H9 (cell line): ENCODE results near the gene PLD5. TPM values are rescaled to one million over a fixed set of nuclear protein-coding genes. Genes with fewer than 3 reads are reported as not detected.

Source experiments
- DNase-seq: peaks from one replicate; pipeline ENCODE4 v3.0.0-alpha.2; 2017
- H2AFZ ChIP-seq: one replicate; pipeline ENCODE4 v1.6.1; 2013; ENCODE audit warnings: mild to moderate bottlenecking, low read length, control low read depth, moderate library complexity
- H2AK5ac ChIP-seq: 2 replicates; pipeline ENCODE4 v1.6.1; 2013; ENCODE audit warnings: low read length, control low read depth, mixed read lengths; ENCODE audit not compliant: insufficient read length
- H2BK120ac ChIP-seq: one replicate; pipeline ENCODE4 v1.6.1; 2013; ENCODE audit warnings: low read depth, mild to moderate bottlenecking, low read length, control low read depth, inconsistent platforms; ENCODE audit not compliant: poor library complexity, severe bottlenecking
- H2BK12ac ChIP-seq: 2 replicates; pipeline ENCODE4 v1.6.1; 2013; ENCODE audit warnings: low read length, control low read depth, mixed read lengths, low read depth; ENCODE audit not compliant: insufficient read length
- H2BK15ac ChIP-seq: 2 replicates; pipeline ENCODE4 v1.6.1; 2013; ENCODE audit warnings: low read depth, low read length, control low read depth
- H2BK20ac ChIP-seq: one replicate; pipeline ENCODE4 v1.6.1; 2013; ENCODE audit warnings: low read depth, mild to moderate bottlenecking, low read length, control low read depth, inconsistent platforms; ENCODE audit not compliant: poor library complexity, severe bottlenecking
- H2BK5ac ChIP-seq: 2 replicates; pipeline ENCODE4 v1.6.1; 2013; ENCODE audit warnings: low read length, control low read depth, mixed read lengths; ENCODE audit not compliant: insufficient read length
- H3K14ac ChIP-seq: 2 replicates; pipeline ENCODE4 v1.6.1; 2013; ENCODE audit warnings: low read length, control low read depth; ENCODE audit not compliant: insufficient read depth
- H3K18ac ChIP-seq: 2 replicates; pipeline ENCODE4 v1.6.1; 2013; ENCODE audit warnings: low read depth, mild to moderate bottlenecking, mixed read lengths, low read length, control low read depth; ENCODE audit not compliant: insufficient read length
- H3K23ac ChIP-seq: 2 replicates; pipeline ENCODE4 v1.6.1; 2013; ENCODE audit warnings: low read length, control low read depth, mixed read lengths, low read depth; ENCODE audit not compliant: insufficient read length
- H3K23me2 ChIP-seq: 2 replicates; pipeline ENCODE4 v1.6.1; 2013; ENCODE audit warnings: low read depth, mild to moderate bottlenecking, mixed read lengths, low read length, control low read depth; ENCODE audit not compliant: insufficient read length, poor library complexity, severe bottlenecking
- H3K27ac ChIP-seq: 2 replicates; pipeline ENCODE4 v1.5.1; 2013; ENCODE audit warnings: low read length, control low read depth, mixed read lengths, low read depth; ENCODE audit not compliant: insufficient read length
- H3K27me3 ChIP-seq: 2 replicates; pipeline ENCODE4 v1.6.1; 2013; ENCODE audit warnings: low read length, control low read depth, inconsistent platforms; ENCODE audit not compliant: insufficient read depth
- H3K4ac ChIP-seq: 2 replicates; pipeline ENCODE4 v1.6.1; 2013; ENCODE audit warnings: low read depth, mild to moderate bottlenecking, control low read depth, inconsistent platforms, low read length, moderate library complexity
- H3K4me1 ChIP-seq: 2 replicates; pipeline ENCODE4 v1.6.1; 2013; ENCODE audit warnings: low read length, control low read depth, inconsistent platforms; ENCODE audit not compliant: insufficient read depth
- H3K4me2 ChIP-seq: 2 replicates; pipeline ENCODE4 v1.6.1; 2013; ENCODE audit warnings: low read length, control low read depth, mixed read lengths; ENCODE audit not compliant: insufficient read length, insufficient read depth
- H3K56ac ChIP-seq: 2 replicates; pipeline ENCODE4 v1.6.1; 2013; ENCODE audit warnings: low read depth, mild to moderate bottlenecking, mixed read lengths, low read length, control low read depth; ENCODE audit not compliant: insufficient read length
- H3K79me1 ChIP-seq: 2 replicates; pipeline ENCODE4 v1.6.1; 2013; ENCODE audit warnings: low read depth, mild to moderate bottlenecking, moderate library complexity, low read length, control low read depth, inconsistent platforms; ENCODE audit not compliant: insufficient read depth, poor library complexity, severe bottlenecking
- H3K79me2 ChIP-seq: 2 replicates; pipeline ENCODE4 v1.6.1; 2013; ENCODE audit warnings: low read length, control low read depth, inconsistent platforms; ENCODE audit not compliant: insufficient read depth
- H3K9ac ChIP-seq: 2 replicates; pipeline ENCODE4 v1.6.1; 2013; ENCODE audit warnings: low read length, control low read depth, mixed read lengths; ENCODE audit not compliant: insufficient read length; ENCODE audit errors: extremely low read depth
- H3K9me3 ChIP-seq: one replicate; pipeline ENCODE4 v1.6.1; 2013; ENCODE audit warnings: low read depth, low read length, inconsistent platforms; ENCODE audit not compliant: control insufficient read depth
- H3T11ph ChIP-seq: one replicate; pipeline ENCODE4 v1.6.1; 2013; ENCODE audit warnings: mild to moderate bottlenecking, low read length, control low read depth, inconsistent platforms
- H4K20me1 ChIP-seq: one replicate; pipeline ENCODE4 v1.6.1; 2013; ENCODE audit not compliant: control insufficient read depth, insufficient read length, insufficient read depth
- H4K5ac ChIP-seq: 2 replicates; pipeline ENCODE4 v1.6.1; 2013; ENCODE audit warnings: low read depth, mild to moderate bottlenecking, mixed read lengths, low read length, control low read depth; ENCODE audit not compliant: insufficient read length
- H4K8ac ChIP-seq: replicated peaks from 2 replicates; pipeline ENCODE4 v1.6.1; 2013; ENCODE audit warnings: low read length, control low read depth, mixed read lengths, low read depth; ENCODE audit not compliant: insufficient read length
- H4K91ac ChIP-seq: 2 replicates; pipeline ENCODE4 v1.6.1; 2013; ENCODE audit warnings: low read depth, mild to moderate bottlenecking, moderate library complexity, mixed read lengths, low read length, control low read depth; ENCODE audit not compliant: insufficient read length
- H3K27ac Mint-ChIP-seq, 3 experiments: 2 replicates in 2 of 3; 3 replicates in 1 of 3; pipeline ENCODE4 v1.8.0; 2020 to 2021; ENCODE audit warnings: mixed read lengths in 3 of 3, mild to moderate bottlenecking in 1 of 3, moderate library complexity in 1 of 3
- H3K27me3 Mint-ChIP-seq: 2 replicates; pipeline ENCODE4 v1.8.0; 2021; ENCODE audit warnings: low read depth, mild to moderate bottlenecking, moderate library complexity, mixed read lengths
- H3K36me3 Mint-ChIP-seq, 3 experiments: 2 replicates in 2 of 3; 3 replicates in 1 of 3; pipeline ENCODE4 v1.8.0; 2020 to 2021; ENCODE audit warnings: low read depth in 3 of 3, mixed read lengths in 3 of 3; ENCODE audit not compliant: insufficient read depth in 1 of 3
- H3K4me1 Mint-ChIP-seq, 2 experiments: 2 replicates each; pipeline ENCODE4 v1.8.0; 2020; ENCODE audit warnings: mixed read lengths in 2 of 2
- H3K4me3 Mint-ChIP-seq, 2 experiments: 2 replicates in 1 of 2; 3 replicates in 1 of 2; pipeline ENCODE4 v1.8.0; 2020 to 2021; ENCODE audit warnings: mild to moderate bottlenecking in 2 of 2, mixed read lengths in 2 of 2, moderate library complexity in 1 of 2
- H3K9me3 Mint-ChIP-seq, 2 experiments: 2 replicates in 1 of 2; 3 replicates in 1 of 2; pipeline ENCODE4 v1.8.0; 2020; ENCODE audit warnings: mild to moderate bottlenecking in 2 of 2, mixed read lengths in 2 of 2, moderate library complexity in 1 of 2
- CTCF ChIP-seq: fragments of 200-600 bp; sonication (generic); conservative IDR thresholded peaks from 3 replicates; pipeline ENCODE4 v1.8.0; 2021; ENCODE audit warnings: antibody characterized with exemption, mild to moderate bottlenecking
- WGBS: extraction: QIAGEN DNeasy Blood & Tissue Kit; methylation state at CpG from one replicate; pipeline ENCODE4 v1.1.7; 2013; ENCODE audit warnings: missing lambda C conversion rate, low lambda C conversion rate, mixed read lengths; ENCODE audit not compliant: insufficient read length; ENCODE audit errors: extremely low coverage; 5-methylcytosine and 5-hydroxymethylcytosine counted together
- total RNA-seq: library from RNA; stranded (reverse); gene quantifications from 2 replicates; pipeline ENCODE4 v1.2.1, GENCODE V29; 2021

Gene PLD5
- total RNA-seq, 1 experiment from 2014 or later = 5.2 TPM

DNA sequence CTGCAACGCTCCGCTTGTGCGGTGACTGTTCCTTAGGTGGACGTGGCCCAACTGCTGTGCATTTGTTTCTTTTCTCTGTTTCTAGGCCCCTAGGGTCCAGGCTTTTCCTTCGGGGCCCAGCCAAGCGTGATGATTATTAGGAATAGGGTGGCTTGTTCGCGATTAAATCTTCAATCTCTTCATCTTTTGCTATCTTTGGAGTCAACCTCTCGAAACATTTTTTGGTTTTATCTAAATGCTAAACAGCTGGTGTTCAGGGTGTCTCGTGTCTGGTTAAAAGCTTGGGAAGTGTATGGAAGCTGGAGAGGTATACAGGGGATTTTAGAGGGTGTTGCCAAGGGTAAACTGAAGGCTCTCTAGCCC lies 844 bp upstream of the PLD5 start:
- H4K5ac ChIP-seq = no peak overlapping the region
- H4K91ac ChIP-seq = no peak overlapping the region
- H3K4me1 ChIP-seq = no peaks in the 10 kb centered on the region
- no peaks in the 10 kb centered on the region for H4K20me1 ChIP-seq
- H3K27ac ChIP-seq = no peak overlapping the region
- H2BK12ac ChIP-seq = no peak overlapping the region
- no peak overlapping the region for H2AK5ac ChIP-seq
- no peak overlapping the region for H2BK120ac ChIP-seq
- DNase-seq = no peak
- no peak for TF ChIP-seq CTCF
- H2BK5ac ChIP-seq = no peak overlapping the region
- H3K18ac ChIP-seq = no peak overlapping the region
- peaks cover 21% of the 10 kb centered on the region for H3K23me2 ChIP-seq
- H2BK15ac ChIP-seq = no peak overlapping the region
- Mint-ChIP-seq H3K4me3 (peak overlapping the region; percentile 78 to 90), H3K4me1 (peaks cover 13 to 16% of the 10 kb centered on the region in 2 experiments), H3K9me3 (no peaks in the 10 kb centered on the region), H3K27me3 (peaks cover 41% of the 10 kb centered on the region), H3K36me3 (no peaks in the 10 kb centered on the region; a peak in 2 of 7 replicates), H3K27ac (no peak overlapping the region; a peak in 2 of 7 replicates)
- no peak overlapping the region; the same call in 1 of the 2 replicates for H3K14ac ChIP-seq
- no peak overlapping the region for H2BK20ac ChIP-seq
- no peak overlapping the region for H3K4ac ChIP-seq
- peaks cover 11% of the 10 kb centered on the region for H3K27me3 ChIP-seq
- H4K8ac ChIP-seq = no peak overlapping the region
- H3T11ph ChIP-seq = no peak overlapping the region
- H3K9me3 ChIP-seq = no peaks in the 10 kb centered on the region
- no peak overlapping the region for H3K9ac ChIP-seq
- no peaks in the 10 kb centered on the region for H3K79me2 ChIP-seq
- no peaks in the 10 kb centered on the region for H3K79me1 ChIP-seq
- H3K23ac ChIP-seq = no peak overlapping the region
- no CpG with 5 or more reads among the region's 10 CpGs for WGBS
- peak overlapping the region; percentile 59 for H3K4me2 ChIP-seq
- no peak overlapping the region for H2AFZ ChIP-seq
- no peak overlapping the region for H3K56ac ChIP-seq
